IMR-90 (cell line): ENCODE results near the gene RHOBTB3. TPM values are rescaled to one million over a fixed set of nuclear protein-coding genes. Genes with fewer than 3 reads are reported as not detected.

ENCODE experiments used
- ATAC-seq: fragments of 200-7000 bp; cut with Tn5 transposase; 2 replicates; pipeline ENCODE4 v1.9.1; 2020; ENCODE audit warnings: low read depth, mild to moderate bottlenecking, moderate library complexity
- BruUV-seq: library from RNA; stranded (reverse); fragments of 400-500 nt; replicated peaks from 2 replicates; lab custom pipeline; 2021; lab: Mats Ljungman, UMichigan
- CTCF ChIA-PET: fragments of 300-600 bp; formaldehyde crosslinking; extraction: SDS; loops from one replicate; lab custom pipeline; 2021; ENCODE audit warnings: antibody characterized with exemption; lab: Yijun Ruan, JAX
- POLR2A ChIA-PET: fragments of 300-600 bp; sonication (Branson Sonifier 250); formaldehyde crosslinking; loops from one replicate; lab custom pipeline; 2022; ENCODE audit warnings: antibody characterized with exemption; ENCODE audit not compliant: unreplicated experiment; lab: Charles Lee
- DNase-seq: peaks from one replicate; pipeline ENCODE4 v3.0.0; 2013
- H2AFZ ChIP-seq: replicated peaks from 2 replicates; pipeline ENCODE3; 2013; ENCODE audit warnings: low read length, mild to moderate bottlenecking; ENCODE audit not compliant: poor library complexity
- H2AK5ac ChIP-seq: 2 replicates; pipeline ENCODE4 v1.6.1; 2013; ENCODE audit warnings: low read depth, low read length, inconsistent platforms
- H2AK9ac ChIP-seq: replicated peaks from 2 replicates; pipeline ENCODE3; 2013; ENCODE audit warnings: mild to moderate bottlenecking, low read depth, low read length, moderate library complexity; ENCODE audit not compliant: poor library complexity
- H2BK120ac ChIP-seq: 2 replicates; pipeline ENCODE4 v1.6.1; 2013; ENCODE audit warnings: low read depth, low read length, inconsistent platforms
- H2BK15ac ChIP-seq: 3 replicates; pipeline ENCODE4 v1.6.1; 2013; ENCODE audit warnings: low read depth, low read length, inconsistent platforms
- H2BK20ac ChIP-seq: 2 replicates; pipeline ENCODE4 v1.6.1; 2013; ENCODE audit warnings: low read depth, mild to moderate bottlenecking, inconsistent platforms, low read length, moderate library complexity
- H2BK5ac ChIP-seq: 2 replicates; pipeline ENCODE4 v1.6.1; 2013; ENCODE audit warnings: mild to moderate bottlenecking, low read depth, low read length, inconsistent platforms; ENCODE audit not compliant: poor library complexity, severe bottlenecking
- H3K14ac ChIP-seq: replicated peaks from 2 replicates; pipeline ENCODE4 v1.6.1; 2013; ENCODE audit warnings: low read depth, low read length, inconsistent platforms
- H3K18ac ChIP-seq: 2 replicates; pipeline ENCODE4 v1.6.1; 2013; ENCODE audit warnings: low read depth, low read length, control low read depth
- H3K23ac ChIP-seq: 2 replicates; pipeline ENCODE4 v1.6.1; 2013; ENCODE audit warnings: low read depth, low read length, inconsistent platforms
- H3K27ac ChIP-seq: 2 replicates; pipeline ENCODE4 v1.5.1; 2013; ENCODE audit warnings: mild to moderate bottlenecking, control low read depth, low read length; ENCODE audit not compliant: insufficient read depth
- H3K27me3 ChIP-seq: 2 replicates; pipeline ENCODE4 v1.6.1; 2013; ENCODE audit warnings: low read length; ENCODE audit not compliant: control insufficient read depth, insufficient read depth
- H3K36me3 ChIP-seq: 2 replicates; pipeline ENCODE4 v1.6.1; 2013; ENCODE audit warnings: low read length, mixed read lengths; ENCODE audit not compliant: control insufficient read depth, insufficient read depth
- H3K4ac ChIP-seq: 2 replicates; pipeline ENCODE4 v1.6.1; 2013; ENCODE audit warnings: low read depth, low read length, inconsistent platforms
- H3K4me1 ChIP-seq: 2 replicates; pipeline ENCODE4 v1.6.1; 2013; ENCODE audit warnings: low read length, mixed read lengths; ENCODE audit not compliant: control insufficient read depth, insufficient read depth
- H3K4me2 ChIP-seq: 2 replicates; pipeline ENCODE4 v1.6.1; 2013; ENCODE audit warnings: low read depth, mild to moderate bottlenecking, control low read depth, low read length, moderate library complexity
- H3K4me3 ChIP-seq: 2 replicates; pipeline ENCODE4 v1.5.1; 2013; ENCODE audit warnings: low read depth, mild to moderate bottlenecking, control low read depth, low read length, moderate library complexity; ENCODE audit not compliant: insufficient read depth
- H3K56ac ChIP-seq: 2 replicates; pipeline ENCODE4 v1.6.1; 2013; ENCODE audit warnings: low read length, inconsistent platforms; ENCODE audit not compliant: insufficient read depth; ENCODE audit errors: extremely low read depth
- H3K79me1 ChIP-seq, 2 experiments: 2 replicates each; pipeline ENCODE4 v1.6.1; 2013; ENCODE audit warnings: low read length in 2 of 2, inconsistent platforms in 1 of 2, low read depth in 1 of 2
- H3K9ac ChIP-seq: 2 replicates; pipeline ENCODE4 v1.6.1; 2013; ENCODE audit warnings: low read depth, low read length, control low read depth
- H3K9me1 ChIP-seq: 2 replicates; pipeline ENCODE4 v1.6.1; 2013; ENCODE audit warnings: low read length, inconsistent platforms; ENCODE audit not compliant: insufficient read depth
- H3K9me3 ChIP-seq: 2 replicates; pipeline ENCODE4 v1.6.1; 2013; ENCODE audit warnings: low read length; ENCODE audit not compliant: control insufficient read depth, insufficient read depth
- H4K20me1 ChIP-seq: 2 replicates; pipeline ENCODE4 v1.6.1; 2013; ENCODE audit warnings: low read length, inconsistent platforms; ENCODE audit not compliant: insufficient read depth
- H4K5ac ChIP-seq: 2 replicates; pipeline ENCODE4 v1.6.1; 2013; ENCODE audit warnings: mild to moderate bottlenecking, low read depth, low read length, control low read depth
- H4K8ac ChIP-seq, 2 experiments: 2 replicates each; pipeline ENCODE4 v1.6.1; 2013; ENCODE audit warnings: low read depth in 2 of 2, low read length in 2 of 2, control low read depth in 1 of 2, inconsistent platforms in 1 of 2
- H4K91ac ChIP-seq: 2 replicates; pipeline ENCODE4 v1.6.1; 2013; ENCODE audit warnings: low read depth, low read length, inconsistent platforms; ENCODE audit not compliant: insufficient read depth
- CEBPB ChIP-seq: IDR thresholded peaks from 2 replicates; pipeline ENCODE4 v1.6.1; 2012; ENCODE audit warnings: low read depth, low read length, improper control_type of control experiment
- CTCF ChIP-seq: conservative IDR thresholded peaks from 2 replicates; pipeline ENCODE4 v1.5.1; 2012; ENCODE audit warnings: mild to moderate bottlenecking, low read depth, low read length, improper control_type of control experiment
- FOS ChIP-seq: fragments of 150-350 bp; IDR thresholded peaks from 2 replicates; pipeline ENCODE4 v1.6.1; 2016; ENCODE audit warnings: low read depth, low read length
- POLR2A ChIP-seq: IDR thresholded peaks from 2 replicates; pipeline ENCODE4 v1.6.1; 2012; ENCODE audit warnings: mild to moderate bottlenecking, low read depth, low read length
- USF2 ChIP-seq: fragments of 150-350 bp; IDR thresholded peaks from 2 replicates; pipeline ENCODE4 v1.6.1; 2017; ENCODE audit warnings: mild to moderate bottlenecking, antibody characterized with exemption, low read length, low read depth
- WGBS, 2 experiments: methylation state at CpG; one replicate each; pipeline versions ENCODE4 v1.1.5 to v1.1.7; 2013; ENCODE audit warnings: missing lambda C conversion rate in 2 of 2; ENCODE audit not compliant: insufficient read length in 1 of 2; ENCODE audit errors: extremely low coverage in 2 of 2; 5-methylcytosine and 5-hydroxymethylcytosine counted together
- dilution Hi-C: fragments of 300-500 bp; cut with HindIII; formaldehyde crosslinking; loops from one replicate; pipeline ENCODE4 v1.14.3; 2018; ENCODE audit warnings: low sequenced_read_pairs; ENCODE audit not compliant: unreplicated experiment
- in situ Hi-C: fragments of 300-500 bp; cut with MboI; formaldehyde crosslinking; loops from 3 replicates; pipeline ENCODE4 v1.14.3; 2019; ENCODE audit warnings: low sequenced_read_pairs, inconsistent platforms, mixed read lengths
- intact Hi-C: fragments of 100-400 bp; cut with micrococcal nuclease; formaldehyde crosslinking; loops from 2 replicates; pipeline ENCODE4 v1.10.0; 2022
- polyA plus RNA-seq, 3 experiments: library from polyadenylated mRNA; depleted of rRNA; stranded (reverse); fragments of >200 nt; gene quantifications; 2 replicates each; pipeline ENCODE4 v1.2.3, GENCODE V29; 2012; ENCODE audit warnings: low replicate concordance in 1 of 3
- total RNA-seq: library from RNA; depleted of rRNA; stranded (reverse); fragments of >200 nt; gene quantifications from 2 replicates; pipeline ENCODE4 v1.2.3, GENCODE V29; 2012

Gene RHOBTB3
- total and polyA plus RNA-seq, 2 of the 4 experiments (the other 2 are of a cell fraction), result 117 to 447 TPM

- H2BK5ac ChIP-seq, result no peak overlapping the region
- POLR2A ChIA-PET, result no interaction called here
- no peak overlapping the region for H2AK9ac ChIP-seq
- H4K5ac ChIP-seq, result no peak overlapping the region
- no peak overlapping the region for H3K14ac ChIP-seq
- in situ Hi-C loops, result no loop called here
- no peak overlapping the region for H2AFZ ChIP-seq
- H2AK5ac ChIP-seq, result no peak overlapping the region
- BruUV-seq, result no TSS peak
- CTCF ChIA-PET, result no interaction called here
- intact Hi-C loops, result no loop called here
- no peak overlapping the region for H2BK15ac ChIP-seq
- no peaks in the 10 kb centered on the region for H3K9me3 ChIP-seq
- no peaks in the 10 kb centered on the region for H3K27me3 ChIP-seq
- H2BK20ac ChIP-seq, result no peak overlapping the region
- peaks cover 14 to 47% of the 10 kb centered on the region in 2 experiments; a peak in 3 of 4 replicates for H3K79me1 ChIP-seq
- TF ChIP-seq CEBPB, result no peak
- no peak for TF ChIP-seq CTCF
- no peak for TF ChIP-seq FOS
- no peak for TF ChIP-seq USF2
- TF ChIP-seq POLR2A, result no peak
- no peaks in the 10 kb centered on the region; the same call in 1 of the 2 replicates for H4K20me1 ChIP-seq
- H4K8ac ChIP-seq, result no peak overlapping the region
- H3K4me2 ChIP-seq, result no peak overlapping the region
- H4K91ac ChIP-seq, result no peak overlapping the region
- H2BK120ac ChIP-seq, result no peak overlapping the region
- peaks cover 21% of the 10 kb centered on the region for H3K9me1 ChIP-seq
- no peak overlapping the region for H3K56ac ChIP-seq
- no peak for ATAC-seq
- dilution Hi-C loops, result no loop called here
- DNase-seq, result peak; percentile 27
- peaks cover 26% of the 10 kb centered on the region for H3K36me3 ChIP-seq
- peaks cover 21% of the 10 kb centered on the region for H3K4me1 ChIP-seq
- no CpG with 5 or more reads among the region's 3 CpGs for WGBS, 2 experiments
- peak overlapping the region; percentile 0; the same call in 1 of the 2 replicates for H3K27ac ChIP-seq
- H3K9ac ChIP-seq, result no peak overlapping the region
- no peak overlapping the region for H3K4me3 ChIP-seq
- no peak overlapping the region for H3K4ac ChIP-seq
- H3K18ac ChIP-seq, result no peak overlapping the region
- H3K23ac ChIP-seq, result no peak overlapping the region
Observed at GRCh38 chr5:95777441-95777840, 46.3 kb downstream of the RHOBTB3 start.
